DMS79 (cell line): Measurements from ENCODE around the gene ADAM33.

ENCODE experiments used
- DNase-seq: peaks from one replicate; lab custom pipeline; 2025; lab: John Stamatoyannopoulos, UW

ADAM33 gene

DNA sequence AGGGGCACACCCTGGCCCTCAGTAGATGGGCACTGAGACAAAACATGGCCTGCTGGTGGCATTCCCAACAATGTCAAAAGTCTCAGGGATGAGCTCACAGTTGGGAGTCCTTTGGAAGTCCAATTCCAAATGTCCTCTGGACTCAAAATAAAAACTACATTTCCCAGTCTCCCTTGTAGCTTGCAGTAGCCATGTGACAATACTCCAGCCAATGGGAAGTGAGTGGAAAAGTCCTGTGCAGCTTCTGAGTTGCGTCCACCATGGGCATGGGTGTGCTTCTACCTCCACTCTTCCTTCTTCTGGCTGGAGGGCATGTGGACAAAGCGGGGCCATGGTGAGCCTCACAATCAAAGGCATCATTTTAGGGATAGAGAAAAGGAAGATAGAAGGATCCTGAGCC lies 5.8 kb upstream of the ADAM33 start:
- no peak for DNase-seq

DNA sequence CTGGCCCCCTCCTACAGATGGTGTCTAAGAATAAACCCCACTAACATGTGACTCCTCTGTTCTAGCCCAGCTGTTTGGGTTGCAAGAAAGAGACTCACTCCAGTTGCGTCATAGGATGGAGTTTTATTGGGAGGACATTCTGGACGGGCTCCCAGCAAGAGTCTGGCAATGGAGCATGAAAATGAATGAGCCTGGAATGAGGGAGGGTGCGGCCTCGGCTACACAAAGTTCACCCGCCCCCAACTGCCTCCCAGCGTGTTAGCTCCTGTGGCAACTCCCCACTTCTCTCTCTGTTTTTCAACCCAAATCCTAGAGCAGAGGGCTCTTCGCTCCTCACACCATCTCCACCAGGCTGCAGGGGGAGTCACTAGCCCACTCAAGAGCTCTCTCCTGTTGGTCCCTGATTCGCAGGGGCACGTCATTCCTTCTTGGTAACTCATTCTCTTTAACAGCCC lies 5.1 kb upstream of the ADAM33 start:
- peak; percentile 25 for DNase-seq

DNA sequence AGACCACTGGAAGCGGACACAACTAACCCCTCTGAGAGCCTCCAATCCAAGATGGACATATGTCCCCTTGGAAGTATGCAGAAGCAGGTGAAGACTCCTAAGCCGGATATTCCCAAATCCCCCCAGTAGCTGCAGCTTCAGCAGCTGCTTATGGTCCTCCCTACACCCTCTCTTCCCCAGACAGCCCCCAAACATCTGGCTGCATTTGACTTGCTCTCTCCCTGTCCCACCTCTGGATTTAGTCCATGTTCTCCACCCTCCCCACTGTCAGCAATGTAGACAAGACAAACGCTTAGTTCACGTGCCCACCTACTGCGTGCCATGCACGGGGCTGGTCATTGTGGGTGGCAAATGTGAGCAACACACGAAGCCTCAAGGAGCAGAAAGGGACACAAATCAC lies 4.6 kb upstream of the ADAM33 start:
- no peak for DNase-seq

DNA sequence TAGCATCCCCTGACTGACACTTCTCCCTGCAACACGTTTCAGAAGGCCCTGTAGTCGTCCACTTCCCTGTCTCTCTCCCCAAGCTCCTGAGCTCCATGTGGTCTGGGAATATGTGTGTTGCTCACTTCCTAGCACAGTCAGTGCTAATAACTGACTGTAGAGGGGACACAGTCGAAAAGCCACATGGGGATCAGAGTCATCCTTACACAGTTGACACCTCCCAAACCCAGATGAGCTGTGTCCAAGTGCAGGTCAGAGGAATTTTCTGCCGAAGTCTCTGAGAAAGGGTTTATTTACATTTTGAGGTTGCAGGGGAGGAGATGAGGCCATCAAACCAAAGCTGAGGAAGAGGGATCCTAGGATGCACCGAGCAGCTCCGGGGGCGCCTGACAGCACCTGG lies 3.5 kb upstream of the ADAM33 start:
- DNase-seq: no peak

GRCh38 chr20:3681352-3681930 lies 369 bp downstream of the ADAM33 start:
- DNase-seq: no peak

DNA sequence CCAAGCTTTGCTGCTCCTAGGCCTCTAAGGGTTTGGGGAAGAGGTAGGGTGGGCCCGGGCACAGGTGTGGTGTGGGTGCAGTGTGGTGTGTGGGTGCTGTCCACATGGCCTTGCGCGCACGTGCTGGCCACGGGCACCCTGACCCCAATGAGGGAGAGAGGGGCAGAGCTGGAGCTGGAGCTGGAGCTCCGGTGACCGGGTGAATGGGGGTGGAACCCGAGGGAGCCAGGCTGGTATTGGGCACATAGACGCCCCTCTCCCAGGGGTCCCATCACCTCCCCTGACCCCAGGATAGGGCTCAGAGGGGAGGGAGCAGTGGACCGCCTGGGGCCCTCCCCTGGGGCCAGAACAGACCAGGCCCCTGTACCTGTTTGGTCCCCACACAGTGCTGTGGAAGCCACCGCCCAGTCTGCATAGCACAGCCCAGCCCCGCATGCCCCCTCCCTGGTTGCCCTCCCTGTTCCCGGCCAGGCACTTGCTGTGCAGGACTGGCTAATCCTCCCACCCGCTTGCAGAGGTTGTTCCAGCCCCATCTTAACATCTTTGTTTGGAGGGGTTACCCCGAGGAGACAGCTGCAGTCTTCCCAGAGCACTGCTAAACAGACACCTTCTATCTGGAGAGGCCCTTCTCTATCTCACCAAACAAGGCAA lies 984 bp downstream of the ADAM33 start:
- DNase-seq: peak; percentile 11

DNA sequence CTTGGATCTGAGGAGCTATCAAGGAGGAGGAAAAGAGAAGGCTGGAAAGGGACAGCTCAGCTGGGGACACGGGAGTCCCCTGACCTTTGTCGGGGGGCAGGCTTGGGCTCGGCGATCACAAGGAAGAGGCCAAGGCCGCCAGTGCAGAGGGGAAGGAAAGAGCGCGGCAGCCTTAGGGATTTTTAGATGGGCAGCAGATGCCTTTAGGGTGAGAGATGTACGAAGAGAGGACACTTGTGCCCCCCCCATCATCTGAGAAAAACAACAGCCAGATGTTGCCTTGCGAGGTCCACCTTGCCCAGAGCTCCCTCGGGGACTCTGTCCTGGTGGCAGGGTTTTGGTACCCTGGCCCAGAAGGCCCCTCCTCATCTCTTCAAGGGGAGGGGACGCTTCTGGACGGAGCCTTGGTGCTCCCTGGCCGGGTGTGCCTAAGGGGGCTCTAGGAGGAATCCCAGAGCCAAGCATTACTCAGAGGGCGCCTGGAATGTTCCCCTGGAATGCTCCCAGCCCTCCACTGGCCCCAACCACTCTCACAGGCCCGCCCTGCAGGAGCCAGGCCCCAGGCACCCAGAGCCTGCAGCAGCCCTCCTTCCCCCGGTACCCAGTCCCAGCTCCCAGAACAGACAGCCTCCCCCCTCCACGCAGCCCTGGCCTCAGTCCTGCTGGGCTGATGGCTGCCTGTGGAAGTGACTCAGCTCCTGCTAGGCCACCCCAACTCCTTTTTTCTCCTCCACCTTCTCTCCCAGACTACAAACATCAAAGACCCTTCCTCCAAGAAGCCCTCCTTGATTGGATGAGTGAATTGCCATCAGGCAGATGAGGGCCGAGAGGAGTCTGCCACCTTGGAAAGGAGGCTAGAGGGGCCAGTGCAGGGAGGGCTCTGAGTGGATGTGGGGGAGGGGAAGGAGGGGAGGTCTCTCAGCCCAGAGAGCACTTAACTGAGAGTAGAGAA lies 1.8 kb downstream of the ADAM33 start:
- no peak for DNase-seq

DNA sequence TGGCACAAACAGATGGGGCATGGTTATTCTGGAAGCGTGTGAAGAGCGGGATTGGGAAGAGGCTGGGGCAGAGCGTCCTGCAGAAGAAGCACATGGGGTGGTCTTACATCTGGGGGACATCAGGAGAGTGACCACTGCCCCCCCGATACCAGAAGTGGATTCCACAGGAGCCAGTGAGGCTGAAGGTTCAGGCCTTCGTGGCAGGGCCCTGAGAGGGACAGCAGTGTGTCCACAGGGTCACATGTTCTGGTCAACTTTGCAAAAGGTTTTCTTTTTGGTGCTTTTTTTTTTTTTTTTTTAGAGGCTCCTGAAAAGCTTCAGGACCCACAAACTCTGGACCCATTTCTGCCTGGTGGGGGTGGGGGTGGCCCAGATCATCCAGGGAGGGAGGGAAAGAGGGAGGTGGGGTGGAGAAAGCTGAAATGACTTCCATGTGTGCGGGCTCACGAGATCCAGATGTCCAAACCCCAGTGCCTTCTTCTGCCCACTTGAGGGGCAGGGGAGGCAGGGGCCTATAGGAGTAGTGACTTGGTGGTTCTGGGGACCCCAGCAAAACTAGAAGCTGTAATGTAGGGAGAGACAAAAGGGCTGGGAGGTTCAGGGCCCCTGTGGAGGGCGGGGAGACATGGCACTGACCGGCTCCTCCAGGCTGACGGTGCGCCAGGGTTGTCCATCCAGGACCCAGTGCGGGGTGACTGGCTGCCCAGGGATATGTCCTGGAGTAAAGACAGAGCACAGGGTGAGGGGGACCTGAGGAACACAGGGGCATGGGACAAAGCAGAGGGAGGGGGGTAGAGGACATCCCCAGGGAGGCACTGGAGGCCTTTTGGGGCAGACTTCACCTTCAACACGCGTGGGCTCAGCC lies 2.7 kb downstream of the ADAM33 start:
- no peak for DNase-seq

- no peak for DNase-seq
Measured at GRCh38 chr20:3678198-3678597, 3.6 kb downstream of the ADAM33 start.

DNA sequence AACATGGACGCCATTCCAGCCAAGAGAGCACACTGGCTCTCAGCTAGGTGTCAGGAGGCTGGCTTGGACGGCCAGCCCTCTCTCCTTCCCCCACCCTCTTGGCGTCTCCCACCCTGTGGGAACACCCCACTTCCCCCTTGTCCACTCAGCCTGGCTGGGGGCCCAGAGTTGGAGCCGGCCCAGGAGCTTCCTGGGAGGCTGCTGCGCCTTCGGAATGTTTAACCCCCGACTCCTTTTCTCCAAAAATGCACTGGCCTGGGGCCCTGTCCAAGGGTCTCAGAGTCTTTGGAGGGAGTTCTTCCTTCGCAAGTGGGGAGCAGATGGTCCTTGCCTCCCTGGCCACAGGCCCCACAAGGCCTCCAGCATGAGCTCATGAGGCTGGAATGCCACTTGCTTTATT lies 4.1 kb downstream of the ADAM33 start:
- no peak for DNase-seq

GRCh38 chr20:3674995-3675900 lies 6.6 kb downstream of the ADAM33 start:
- no peak for DNase-seq

- DNase-seq: no peak
Measured at GRCh38 chr20:3674447-3674846, 7.4 kb downstream of the ADAM33 start.

GRCh38 chr20:3673221-3674070 lies 8.4 kb downstream of the ADAM33 start:
- no peak for DNase-seq

- DNase-seq: no peak
Measured at GRCh38 chr20:3672547-3673171, 9.2 kb downstream of the ADAM33 start.

- DNase-seq: no peak
Measured at GRCh38 chr20:3671986-3672546, 9.7 kb downstream of the ADAM33 start.

- no peak for DNase-seq
Measured at GRCh38 chr20:3670945-3671344, 10.9 kb downstream of the ADAM33 start.

- DNase-seq: peak; percentile 41
Measured at GRCh38 chr20:3670511-3670910, 11.3 kb downstream of the ADAM33 start.

GRCh38 chr20:3669710-3670367 lies 12.0 kb downstream of the ADAM33 start:
- no peak for DNase-seq
